Superior temporal gyrus (tissue), 1 donor: ENCODE results near the gene IL18BP.

ENCODE experiments used
- DNase-seq: peaks from one replicate; pipeline ENCODE4 v3.0.0-alpha.2; 2016; ENCODE audit errors: extremely low spot score

IL18BP gene

GRCh38 chr11:71996946-71997345, 1.8 kb upstream of the IL18BP start:
- DNase-seq, result no peak

- DNase-seq, result no peak
Observed at GRCh38 chr11:71997594-71997993, 1.1 kb upstream of the IL18BP start.

- DNase-seq, result no peak
Observed at GRCh38 chr11:71998061-71998460, 648 bp upstream of the IL18BP start.

- DNase-seq, result no peak
Observed at GRCh38 chr11:71999362-71999761, 653 bp downstream of the IL18BP start.

DNA sequence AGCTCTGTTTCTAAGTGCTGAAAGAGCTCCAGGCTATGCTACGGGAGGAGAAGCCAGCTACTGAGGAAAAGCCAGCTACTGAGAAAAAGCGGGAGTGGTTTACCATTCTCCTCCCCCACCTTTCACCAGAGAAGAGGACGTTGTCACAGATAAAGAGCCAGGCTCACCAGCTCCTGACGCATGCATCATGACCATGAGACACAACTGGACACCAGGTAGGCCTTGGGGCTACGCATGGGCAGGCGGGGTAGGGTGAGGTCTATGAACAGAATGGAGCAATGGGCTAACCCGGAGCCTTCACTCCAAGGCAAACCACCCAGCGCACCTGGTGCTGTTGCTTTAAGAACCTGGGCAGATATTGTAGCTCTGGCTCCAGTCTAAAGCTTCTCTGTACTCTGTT, 1.1 kb downstream of the IL18BP start:
- no peak for DNase-seq

DNA sequence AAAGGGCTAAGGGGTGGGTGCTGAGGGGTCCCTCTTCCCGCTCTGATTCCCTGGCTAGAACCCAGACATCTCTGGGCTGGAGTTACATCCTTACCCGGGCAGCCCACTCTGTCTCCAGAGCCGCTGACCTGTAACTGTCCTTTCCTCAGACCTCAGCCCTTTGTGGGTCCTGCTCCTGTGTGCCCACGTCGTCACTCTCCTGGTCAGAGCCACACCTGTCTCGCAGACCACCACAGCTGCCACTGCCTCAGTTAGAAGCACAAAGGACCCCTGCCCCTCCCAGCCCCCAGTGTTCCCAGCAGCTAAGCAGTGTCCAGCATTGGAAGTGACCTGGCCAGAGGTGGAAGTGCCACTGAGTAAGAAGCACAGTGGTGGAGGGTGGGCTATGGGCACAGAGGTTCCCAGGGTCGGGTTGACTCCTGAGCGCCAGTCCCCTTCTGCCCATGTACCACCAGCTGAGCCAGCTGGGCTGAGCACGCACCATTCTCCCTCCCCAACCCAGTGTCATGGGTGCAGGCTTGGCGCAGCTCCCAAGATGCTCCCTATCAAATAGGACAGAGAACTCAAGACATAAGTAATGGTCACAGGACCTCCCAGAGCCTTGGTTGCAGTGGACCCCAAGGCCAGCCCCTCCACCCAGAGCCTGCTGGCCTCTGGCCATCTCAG, 1.6 kb downstream of the IL18BP start:
- DNase-seq, result no peak

DNA sequence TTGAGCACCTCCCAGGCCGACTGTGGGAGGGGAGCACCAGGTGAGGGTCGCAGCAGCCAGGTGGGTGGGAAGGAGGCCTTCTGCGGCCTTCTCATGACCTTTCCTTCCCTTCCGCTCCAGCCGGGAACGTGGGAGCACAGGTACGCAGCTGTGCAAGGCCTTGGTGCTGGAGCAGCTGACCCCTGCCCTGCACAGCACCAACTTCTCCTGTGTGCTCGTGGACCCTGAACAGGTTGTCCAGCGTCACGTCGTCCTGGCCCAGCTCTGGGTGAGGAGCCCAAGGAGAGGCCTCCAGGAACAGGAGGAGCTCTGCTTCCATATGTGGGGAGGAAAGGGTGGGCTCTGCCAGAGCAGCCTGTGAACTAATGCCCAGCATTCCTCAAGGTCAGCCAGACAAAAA, 2.6 kb downstream of the IL18BP start:
- no peak for DNase-seq

DNA sequence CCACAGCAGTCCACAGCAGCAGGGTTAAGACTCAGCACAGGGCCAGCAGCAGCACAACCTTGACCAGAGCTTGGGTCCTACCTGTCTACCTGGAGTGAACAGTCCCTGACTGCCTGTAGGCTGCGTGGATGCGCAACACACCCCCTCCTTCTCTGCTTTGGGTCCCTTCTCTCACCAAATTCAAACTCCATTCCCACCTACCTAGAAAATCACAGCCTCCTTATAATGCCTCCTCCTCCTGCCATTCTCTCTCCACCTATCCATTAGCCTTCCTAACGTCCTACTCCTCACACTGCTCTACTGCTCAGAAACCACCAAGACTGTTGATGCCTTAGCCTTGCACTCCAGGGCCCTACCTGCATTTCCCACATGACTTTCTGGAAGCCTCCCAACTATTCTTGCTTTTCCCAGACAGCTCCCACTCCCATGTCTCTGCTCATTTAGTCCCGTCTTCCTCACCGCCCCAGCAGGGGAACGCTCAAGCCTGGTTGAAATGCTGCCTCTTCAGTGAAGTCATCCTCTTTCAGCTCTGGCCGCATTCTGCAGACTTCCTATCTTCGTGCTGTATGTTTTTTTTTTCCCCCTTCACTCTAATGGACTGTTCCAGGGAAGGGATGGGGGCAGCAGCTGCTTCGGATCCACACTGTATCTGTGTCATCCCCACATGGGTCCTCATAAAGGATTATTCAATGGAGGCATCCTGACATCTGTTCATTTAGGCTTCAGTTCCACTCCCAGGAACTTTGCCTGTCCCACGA, 3.3 kb downstream of the IL18BP start:
- no peak for DNase-seq

DNA sequence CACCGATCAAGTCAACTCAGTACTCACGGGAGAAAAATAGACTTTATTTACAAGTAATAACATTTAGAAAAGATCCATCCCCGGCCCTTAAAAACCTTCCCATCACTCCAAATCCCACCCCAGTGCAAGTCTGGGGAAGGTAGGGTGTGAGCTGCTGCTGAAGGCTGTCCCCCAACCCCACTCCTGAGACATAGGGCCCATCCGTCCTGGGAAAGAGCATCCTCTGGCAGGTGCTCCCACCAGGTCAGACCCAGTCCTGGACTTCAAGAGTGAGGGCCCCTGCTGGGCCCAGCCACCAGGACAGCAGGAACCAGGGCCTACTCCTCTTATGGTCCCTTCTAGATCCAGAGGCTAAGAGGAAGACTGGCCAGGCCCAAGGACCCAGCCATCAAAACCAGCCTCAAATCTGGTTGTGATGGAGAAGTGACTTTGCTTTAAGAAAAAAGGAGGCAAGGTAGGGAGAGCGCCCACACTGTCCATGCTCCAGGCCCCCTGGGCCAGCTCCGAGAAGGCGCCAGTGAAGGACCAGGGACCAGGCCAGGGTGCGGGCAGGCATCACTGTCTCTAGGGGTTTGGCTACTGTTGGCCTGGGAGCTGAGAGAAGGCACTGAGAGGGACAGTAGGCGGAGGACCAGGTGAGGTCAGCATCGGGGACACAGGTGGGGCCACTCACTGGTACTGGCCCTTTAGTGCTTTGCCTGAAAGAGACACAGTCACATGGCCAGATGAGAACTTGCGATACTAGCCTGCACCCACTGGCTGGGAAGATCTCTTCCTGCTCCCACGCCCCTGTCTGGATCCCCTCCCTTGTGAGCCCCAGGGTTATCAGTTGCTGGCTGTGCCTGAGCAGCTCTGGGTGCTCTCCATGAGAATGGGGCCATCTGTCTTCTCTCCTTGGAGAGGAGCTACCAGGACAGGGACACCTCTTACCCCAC, 4.4 kb downstream of the IL18BP start:
- no peak for DNase-seq

GRCh38 chr11:72003776-72004171, 5.1 kb downstream of the IL18BP start:
- DNase-seq, result no peak

DNA sequence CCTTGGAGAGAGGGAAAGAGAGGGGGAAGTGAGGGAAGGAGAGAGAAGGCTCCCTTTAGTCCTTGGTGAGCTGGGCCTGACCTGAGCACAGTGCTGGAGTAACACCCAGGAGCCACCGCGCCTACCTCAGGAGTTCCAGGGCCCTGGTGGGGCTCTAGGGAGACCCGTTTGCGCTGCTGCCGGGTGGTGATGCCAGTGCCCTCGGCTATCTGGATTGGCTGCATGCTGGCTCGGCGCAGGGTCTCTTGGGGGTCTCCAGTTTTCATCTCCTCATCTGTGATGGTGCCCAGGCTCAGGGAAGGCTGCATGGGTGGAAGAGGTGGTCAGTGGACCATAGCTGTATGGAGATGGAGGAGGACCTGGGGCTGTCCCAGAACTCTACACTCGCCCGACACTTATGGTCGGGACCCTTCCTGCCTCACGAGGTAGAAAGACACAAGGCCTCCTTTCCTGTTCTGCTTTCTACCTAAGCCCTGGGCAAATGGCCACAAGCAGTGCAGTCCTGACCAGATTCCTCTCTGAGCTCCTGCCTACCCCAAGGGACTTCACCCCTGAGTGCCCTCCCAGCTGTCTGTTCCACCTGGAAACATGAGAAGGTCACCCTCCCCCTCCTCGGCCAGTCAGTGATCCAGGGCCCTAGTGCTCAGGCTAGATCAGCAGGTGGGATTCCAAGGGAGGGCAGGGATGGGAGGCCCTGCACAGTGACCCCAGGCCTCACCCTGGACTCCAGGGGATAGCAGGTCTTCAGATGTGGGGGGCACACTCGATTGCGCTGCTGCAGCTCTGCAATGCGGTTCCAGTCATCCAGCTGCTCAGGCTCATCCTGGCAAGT, 6.0 kb downstream of the IL18BP start:
- no peak for DNase-seq

GRCh38 chr11:72005347-72006260, 6.9 kb downstream of the IL18BP start:
- no peak for DNase-seq

- DNase-seq, result no peak
Observed at GRCh38 chr11:72006309-72007088, 7.8 kb downstream of the IL18BP start.

DNA sequence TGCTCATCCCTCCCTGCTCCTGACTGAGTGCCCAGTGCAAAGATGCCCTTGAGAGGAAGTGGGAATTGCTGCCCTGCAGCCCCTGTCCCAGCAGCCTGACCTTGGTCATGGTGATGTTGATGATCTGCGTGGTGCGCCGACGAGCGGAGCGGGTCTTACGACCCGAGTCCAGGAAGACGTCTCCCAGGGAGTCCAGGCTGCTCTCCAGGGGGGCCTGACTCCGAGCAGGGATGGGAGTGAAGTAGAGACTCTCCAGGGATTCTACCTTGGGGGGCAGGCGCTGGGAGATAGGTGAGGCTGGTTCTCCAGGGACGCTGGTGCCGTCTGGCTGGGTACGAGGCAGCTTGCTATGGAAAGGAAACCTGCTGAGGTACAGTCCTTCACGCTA, 8.4 kb downstream of the IL18BP start:
- no peak for DNase-seq

DNA sequence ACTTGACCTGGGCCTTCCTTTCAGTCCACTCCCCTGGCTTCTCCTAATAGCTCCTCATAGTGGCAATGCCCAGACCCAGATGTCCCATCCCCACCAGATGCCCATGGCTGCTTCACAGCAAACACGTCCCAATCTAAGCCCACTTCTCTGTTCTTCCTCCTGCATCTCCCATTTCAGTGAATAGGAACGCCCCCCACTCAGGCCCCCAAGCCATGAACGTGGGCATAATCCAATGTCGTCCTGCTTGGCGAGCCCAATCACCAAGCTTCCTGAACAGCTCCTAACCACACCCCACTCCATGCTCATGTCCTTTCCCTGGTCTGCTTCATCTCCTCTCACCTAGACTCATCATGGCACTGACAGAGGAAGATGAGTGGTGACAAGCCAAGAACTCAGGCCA, 8.9 kb downstream of the IL18BP start:
- no peak for DNase-seq

DNA sequence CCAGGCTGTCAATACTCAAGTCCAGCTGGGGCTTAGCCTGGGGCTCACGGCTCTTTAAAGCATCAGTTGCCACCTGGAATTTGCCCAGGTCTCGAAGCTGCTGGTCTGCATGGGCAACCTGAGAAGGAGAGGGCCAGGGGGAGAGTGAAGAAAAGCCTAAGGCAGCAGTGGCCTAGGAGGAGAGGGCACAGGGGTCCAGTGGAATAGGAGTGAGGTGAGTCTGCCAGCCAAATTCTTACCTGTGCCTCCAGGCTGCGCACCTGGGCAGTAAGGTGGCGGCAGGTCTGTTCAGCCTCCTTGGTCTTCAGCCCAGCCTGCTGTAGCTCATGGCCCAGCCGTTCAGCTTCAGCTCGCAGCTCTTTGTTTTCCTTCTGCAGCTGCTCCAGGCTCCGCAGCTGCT, 10.0 kb downstream of the IL18BP start:
- no peak for DNase-seq

- DNase-seq, result no peak
Observed at GRCh38 chr11:72009156-72009555, 10.4 kb downstream of the IL18BP start.

- no peak for DNase-seq
Observed at GRCh38 chr11:72010529-72011233, 12.0 kb downstream of the IL18BP start.

GRCh38 chr11:72012091-72012630, 13.5 kb downstream of the IL18BP start:
- no peak for DNase-seq
